Body of pancreas (tissue), 4 donors: Measurements from ENCODE around the gene NDEL1. TPM values are rescaled to one million over a fixed set of nuclear protein-coding genes. Genes with fewer than 3 reads are reported as not detected.

Experiments
- ATAC-seq: fragments of 150-250 bp; one replicate; pipeline ENCODE4 v1.9.1; 2016
- DNase-seq, 4 donors: peaks; one replicate each; pipeline ENCODE4 v3.0.0-alpha.2; 2019
- H3K27ac ChIP-seq, 4 donors: fragments of 200-600 bp; sonication (generic); 1 replicate in 3 of 4; 2 replicates in 1 of 4; pipeline versions ENCODE4 v1.5.1 to v1.6.1; 2016 to 2019; ENCODE audit warnings: mild to moderate bottlenecking in 1 of 4, mixed read lengths in 1 of 4, moderate library complexity in 1 of 4
- H3K27me3 ChIP-seq, 2 donors: fragments of 200-600 bp; sonication (generic); one replicate each; pipeline ENCODE4 v1.6.0; 2016; ENCODE audit warnings: mild to moderate bottlenecking in 1 of 2
- H3K36me3 ChIP-seq, 2 donors: fragments of 200-600 bp; sonication (generic); replicated peaks in 1 of 2; 2 replicates each; pipeline ENCODE4 v1.5.1; 2016; ENCODE audit warnings: low read depth in 2 of 2; ENCODE audit not compliant: insufficient read depth in 1 of 2
- H3K4me1 ChIP-seq: fragments of 200-600 bp; sonication (generic); one replicate; pipeline ENCODE4 v1.6.0; 2016
- H3K4me3 ChIP-seq, 2 donors: fragments of 200-600 bp; sonication (generic); 1 replicate in 1 of 2; 2 replicates in 1 of 2; pipeline ENCODE4 v1.5.1; 2016 to 2019
- H3K9me3 ChIP-seq, 3 donors: fragments of 200-600 bp; sonication (generic); 1 replicate in 2 of 3; 2 replicates in 1 of 3; pipeline ENCODE4 v1.5.1; 2016
- CTCF ChIP-seq, 7 experiments: fragments of 450-650 bp in 4 of 7; fragments of 200-600 bp in 3 of 7; sonication (generic) in 3 of 7; IDR thresholded peaks; one replicate each; pipeline ENCODE4 v1.5.1; 2016 to 2019; ENCODE audit warnings: antibody characterized with exemption in 7 of 7
- POLR2A ChIP-seq, 3 donors: fragments of 450-650 bp; IDR thresholded peaks; one replicate each; pipeline ENCODE4 v1.6.1; 2016; ENCODE audit warnings: antibody characterized with exemption in 3 of 3, mild to moderate bottlenecking in 2 of 3
- WGBS, 2 donors: methylation state at CpG; one replicate each; pipeline ENCODE4 v1.1.5; 2017; 5-methylcytosine and 5-hydroxymethylcytosine counted together
- intact Hi-C: fragments of 100-400 bp; cut with DNase I; formaldehyde crosslinking; loops from one replicate; pipeline ENCODE4 v1.15.1; 2023
- total RNA-seq, 2 donors: library from RNA; depleted of rRNA; stranded (reverse); fragments of >200 nt; gene quantifications; one replicate each; pipeline ENCODE4 v1.1.0, GENCODE V29; 2016

Gene NDEL1
- total RNA-seq, 2 donors from 2014 or later: 26.2 to 39.6 TPM

- TF ChIP-seq POLR2A (IDR thresholded peaks at IDR 0.05) (no peak), CTCF (IDR thresholded peaks at IDR 0.05) (no peak)
- H3K4me3 ChIP-seq: no peak overlapping the region
- H3K27me3 ChIP-seq: no peaks in the 10 kb centered on the region
- no peaks in the 10 kb centered on the region for H3K4me1 ChIP-seq
- no peak overlapping the region for H3K27ac ChIP-seq
- 96 to 100% methylated on average over 1 of the region's 1 CpG for WGBS, 2 donors
- no peaks in the 10 kb centered on the region for H3K9me3 ChIP-seq
- ATAC-seq (no peak), DNase-seq (no peak)
- intact Hi-C loops: no loop called here
- H3K36me3 ChIP-seq: peaks cover 0 to 11% of the 10 kb centered on the region in 2 donors
Observed at GRCh38 chr17:8484465-8484864, 48.8 kb downstream of the NDEL1 start.

GRCh38 chr17:8485491-8485890, 49.8 kb downstream of the NDEL1 start:
- TF ChIP-seq CTCF (IDR thresholded peaks at IDR 0.05): no peak
- TF ChIP-seq POLR2A (IDR thresholded peaks at IDR 0.05): no peak
- DNase-seq: no peak
- 86 to 100% methylated on average over 1 of the region's 1 CpG for WGBS, 2 donors
- intact Hi-C loops: no loop called here
- ATAC-seq: no peak
- no peaks in the 10 kb centered on the region for H3K4me1 ChIP-seq
- peaks cover 0 to 8% of the 10 kb centered on the region in 2 donors for H3K36me3 ChIP-seq
- no peak overlapping the region for H3K27ac ChIP-seq
- no peak overlapping the region for H3K4me3 ChIP-seq
- H3K9me3 ChIP-seq: no peaks in the 10 kb centered on the region
- H3K27me3 ChIP-seq: no peaks in the 10 kb centered on the region

- H3K4me1 ChIP-seq: no peaks in the 10 kb centered on the region
- H3K36me3 ChIP-seq: peaks cover 0 to 5% of the 10 kb centered on the region in 2 donors
- no peak overlapping the region for H3K27ac ChIP-seq
- intact Hi-C loops: no loop called here
- H3K9me3 ChIP-seq: no peaks in the 10 kb centered on the region
- H3K4me3 ChIP-seq: no peak overlapping the region
- H3K27me3 ChIP-seq: no peaks in the 10 kb centered on the region
- DNase-seq (no peak), ATAC-seq (no peak)
- TF ChIP-seq CTCF (IDR thresholded peaks at IDR 0.05): no peak
- TF ChIP-seq POLR2A (IDR thresholded peaks at IDR 0.05): no peak
- WGBS, 2 donors: 88 to 91% methylated on average over 16 to 19 of the region's 19 CpGs
Observed at GRCh38 chr17:8487130-8487645, 51.5 kb downstream of the NDEL1 start.

- Histone ChIP-seq H3K27ac (no peak overlapping the region), H3K36me3 (peaks cover 0 to 5% of the 10 kb centered on the region in 2 donors), H3K27me3 (no peaks in the 10 kb centered on the region), H3K4me1 (no peaks in the 10 kb centered on the region), H3K9me3 (no peaks in the 10 kb centered on the region), H3K4me3 (no peak overlapping the region)
- no peak for DNase-seq
- TF ChIP-seq POLR2A (IDR thresholded peaks at IDR 0.05) (no peak), CTCF (IDR thresholded peaks at IDR 0.05) (no peak)
- intact Hi-C loops: no loop called here
- 94 to 96% methylated on average over 5 of the region's 5 CpGs for WGBS, 2 donors
- ATAC-seq: no peak
Observed at GRCh38 chr17:8487743-8488142, 52.1 kb downstream of the NDEL1 start.

- H3K27ac ChIP-seq: no peak overlapping the region
Observed at GRCh38 chr17:8488491-8488890, 52.8 kb downstream of the NDEL1 start.

More at GRCh38 chr17:8488491-8488890, 52.8 kb downstream of the NDEL1 start:
- DNase-seq (no peak), ATAC-seq (no peak)
- TF ChIP-seq CTCF (IDR thresholded peaks at IDR 0.05): no peak
- TF ChIP-seq POLR2A (IDR thresholded peaks at IDR 0.05): no peak
- Histone ChIP-seq H3K9me3 (no peaks in the 10 kb centered on the region), H3K4me1 (no peaks in the 10 kb centered on the region), H3K27me3 (no peaks in the 10 kb centered on the region), H3K36me3 (peaks cover 0 to 5% of the 10 kb centered on the region in 2 donors), H3K4me3 (no peak overlapping the region)
- intact Hi-C loops: no loop called here
- 92 to 97% methylated on average over 6 of the region's 6 CpGs for WGBS, 2 donors
